ENCODE results near the gene MDM4.
"Not testable (repeated sequence)": the region's sequence is repeated elsewhere in the genome, so short reads cannot be mapped to it uniquely, and the experiment has no call there.

Gene MDM4

GRCh38 chr1:204493145-204493983 is 22.8 kb upstream of the MDM4 start:
- no peak for FAIRE-seq

- FAIRE-seq = no peak
These were observed 22.3 kb upstream of the MDM4 start for GRCh38 chr1:204493984-204494280.

GRCh38 chr1:204494281-204495077 is 21.7 kb upstream of the MDM4 start, which contains the start of gene PIK3C2B:
Gene PIK3C2B, minus strand, starts transcription at chr1:204494805. Its CDS starts 25,003 bp downstream, at chr1:204469802.
- no peak for FAIRE-seq

- FAIRE-seq = no peak
These were observed 21.0 kb upstream of the MDM4 start for GRCh38 chr1:204495078-204495753.

GRCh38 chr1:204495777-204496176 is 20.4 kb upstream of the MDM4 start:
- FAIRE-seq = no peak

- FAIRE-seq = no peak
These were observed 17.2 kb upstream of the MDM4 start for GRCh38 chr1:204498981-204499380.

- no peak for FAIRE-seq
These were observed 16.4 kb upstream of the MDM4 start for GRCh38 chr1:204499511-204500468.

- FAIRE-seq = no peak
These were observed 14.0 kb upstream of the MDM4 start for GRCh38 chr1:204502241-204502640.

GRCh38 chr1:204503122-204503912 is 12.9 kb upstream of the MDM4 start:
- peak; percentile 96 for FAIRE-seq

GRCh38 chr1:204503913-204504519 is 12.2 kb upstream of the MDM4 start:
- no peak for FAIRE-seq

- FAIRE-seq = peak; percentile 11
These were observed 10.5 kb upstream of the MDM4 start for GRCh38 chr1:204505674-204506200.

- FAIRE-seq = peak; percentile 97
These were observed 9.8 kb upstream of the MDM4 start for GRCh38 chr1:204506201-204506968.

- no peak for FAIRE-seq
These were observed 9.3 kb upstream of the MDM4 start for GRCh38 chr1:204506969-204507316.

GRCh38 chr1:204507317-204508105 is 8.7 kb upstream of the MDM4 start:
- FAIRE-seq = no peak

GRCh38 chr1:204509186-204509635 is 7.0 kb upstream of the MDM4 start:
- FAIRE-seq = no peak

GRCh38 chr1:204511366-204511765 is 4.8 kb upstream of the MDM4 start:
- FAIRE-seq = no peak

- FAIRE-seq = no peak
These were observed 3.0 kb upstream of the MDM4 start for GRCh38 chr1:204513117-204513716.

GRCh38 chr1:204514828-204515227 is 1.4 kb upstream of the MDM4 start:
- FAIRE-seq = no peak

- not testable (repeated sequence) for FAIRE-seq
These were observed 1.2 kb downstream of the MDM4 start for GRCh38 chr1:204517382-204517781.

All from TTC549 (cell line).